Measurements from ENCODE around the gene TEX13A. TPM values are rescaled to one million over a fixed set of nuclear protein-coding genes. Genes with fewer than 3 reads are reported as not detected.

Gene TEX13A
- total RNA-seq, 3 donors from 2014 or later (not counting 1 experiment from before 2014, with no cell fraction given), result not detected

- H3K36me3 ChIP-seq (ENCODE audit: control insufficient read depth, insufficient read depth, low read length), result no peaks in the 10 kb centered on the region
- Mint-ChIP-seq H3K4me3 (no peak overlapping the region), H3K9me3 (peaks cover 0 to 3% of the 10 kb centered on the region in 2 donors), H3K27ac (no peak overlapping the region), H3K36me3 (no peaks in the 10 kb centered on the region), H3K4me1 (no peaks in the 10 kb centered on the region), H3K27me3 (ENCODE audit: low read depth in 2 of 2) (no peaks in the 10 kb centered on the region)
- WGBS (ENCODE audit: insufficient coverage), result 100% methylated on average over 1 of the region's 3 CpGs
- no peak for TF ChIP-seq CTCF (IDR thresholded peaks at IDR 0.05)
- no peak overlapping the region for H3K27ac ChIP-seq (ENCODE audit: low read length)
- no peaks in the 10 kb centered on the region for H3K4me1 ChIP-seq (ENCODE audit: control insufficient read depth, insufficient read depth, low read length)
- H3K9me3 ChIP-seq (ENCODE audit: control insufficient read depth, insufficient read depth, low read length), result peaks cover 4% of the 10 kb centered on the region
- DNase-seq, result no peak
- H3K4me3 ChIP-seq (ENCODE audit: low read length), result no peak overlapping the region
- intact Hi-C loops (cut with micrococcal nuclease), result no loop called here
- no peaks in the 10 kb centered on the region for H3K27me3 ChIP-seq (ENCODE audit: control insufficient read depth, insufficient read depth, low read length)
- ATAC-seq, result no peak
These were observed 44.6 kb upstream of the TEX13A start for GRCh38 chrX:105265093-105265492.

- WGBS (ENCODE audit: insufficient coverage), result 100% methylated on average over 1 of the region's 1 CpG
These were observed 43.3 kb upstream of the TEX13A start for GRCh38 chrX:105263801-105264200.

GRCh38 chrX:105263171-105263570, 42.7 kb upstream of the TEX13A start:
- H3K9me3 ChIP-seq (ENCODE audit: control insufficient read depth, insufficient read depth, low read length), result peaks cover 5% of the 10 kb centered on the region
- no peaks in the 10 kb centered on the region for H3K27me3 Mint-ChIP-seq (ENCODE audit: low read depth in 2 of 2)
- no peak overlapping the region for H3K27ac ChIP-seq (ENCODE audit: low read length)
- DNase-seq, result no peak
- H3K4me3 ChIP-seq (ENCODE audit: low read length), result no peak overlapping the region
- no peaks in the 10 kb centered on the region for H3K27me3 ChIP-seq (ENCODE audit: control insufficient read depth, insufficient read depth, low read length)
- intact Hi-C loops (cut with micrococcal nuclease), result no loop called here
- no peak for TF ChIP-seq CTCF (IDR thresholded peaks at IDR 0.05)
- no peak for ATAC-seq
- no peak overlapping the region for H3K27ac Mint-ChIP-seq
- H3K4me3 Mint-ChIP-seq, result no peak overlapping the region
- WGBS (ENCODE audit: insufficient coverage), result 90% methylated on average over 2 of the region's 2 CpGs
- no peaks in the 10 kb centered on the region for H3K36me3 Mint-ChIP-seq
- H3K4me1 ChIP-seq (ENCODE audit: control insufficient read depth, insufficient read depth, low read length), result no peaks in the 10 kb centered on the region
- H3K4me1 Mint-ChIP-seq, result no peaks in the 10 kb centered on the region
- peaks cover 0 to 9% of the 10 kb centered on the region in 2 donors for H3K9me3 Mint-ChIP-seq
- H3K36me3 ChIP-seq (ENCODE audit: control insufficient read depth, insufficient read depth, low read length), result no peaks in the 10 kb centered on the region

More at GRCh38 chrX:105263801-105264200, 43.3 kb upstream of the TEX13A start:
- peaks cover 5% of the 10 kb centered on the region for H3K9me3 ChIP-seq (ENCODE audit: control insufficient read depth, insufficient read depth, low read length)
- no peaks in the 10 kb centered on the region for H3K27me3 ChIP-seq (ENCODE audit: control insufficient read depth, insufficient read depth, low read length)
- Mint-ChIP-seq H3K27me3 (ENCODE audit: low read depth in 2 of 2) (no peaks in the 10 kb centered on the region), H3K27ac (no peak overlapping the region), H3K9me3 (peaks cover 0 to 4% of the 10 kb centered on the region in 2 donors), H3K4me1 (no peaks in the 10 kb centered on the region), H3K4me3 (no peak overlapping the region), H3K36me3 (no peaks in the 10 kb centered on the region)
- intact Hi-C loops (cut with micrococcal nuclease), result no loop called here
- no peak for DNase-seq
- H3K36me3 ChIP-seq (ENCODE audit: control insufficient read depth, insufficient read depth, low read length), result no peaks in the 10 kb centered on the region
- H3K4me1 ChIP-seq (ENCODE audit: control insufficient read depth, insufficient read depth, low read length), result no peaks in the 10 kb centered on the region
- H3K4me3 ChIP-seq (ENCODE audit: low read length), result no peak overlapping the region
- TF ChIP-seq CTCF (IDR thresholded peaks at IDR 0.05), result no peak
- H3K27ac ChIP-seq (ENCODE audit: low read length), result no peak overlapping the region
- ATAC-seq, result no peak

GRCh38 chrX:105260291-105261043, 40.0 kb upstream of the TEX13A start:
- H3K27me3 Mint-ChIP-seq (ENCODE audit: low read depth in 2 of 2), result no peaks in the 10 kb centered on the region
- Histone ChIP-seq H3K27me3 (ENCODE audit: control insufficient read depth, insufficient read depth, low read length) (no peaks in the 10 kb centered on the region), H3K36me3 (ENCODE audit: control insufficient read depth, insufficient read depth, low read length) (no peaks in the 10 kb centered on the region), H3K27ac (ENCODE audit: low read length) (no peak overlapping the region), H3K9me3 (ENCODE audit: control insufficient read depth, insufficient read depth, low read length) (peaks cover 5% of the 10 kb centered on the region), H3K4me3 (ENCODE audit: low read length) (no peak overlapping the region), H3K4me1 (ENCODE audit: control insufficient read depth, insufficient read depth, low read length) (no peaks in the 10 kb centered on the region)
- no peaks in the 10 kb centered on the region for H3K36me3 Mint-ChIP-seq
- ATAC-seq (no peak), DNase-seq (no peak)
- no peak for TF ChIP-seq CTCF (IDR thresholded peaks at IDR 0.05)
- no peak overlapping the region for H3K27ac Mint-ChIP-seq
- peaks cover 0 to 15% of the 10 kb centered on the region in 2 donors for H3K9me3 Mint-ChIP-seq
- intact Hi-C loops (cut with micrococcal nuclease), result no loop called here
- 81% methylated on average over 8 of the region's 8 CpGs for WGBS (ENCODE audit: insufficient coverage)
- no peak overlapping the region for H3K4me3 Mint-ChIP-seq
- H3K4me1 Mint-ChIP-seq, result no peaks in the 10 kb centered on the region

Data from natural killer cell (primary cell).